Activated CD4-positive, alpha-beta T cell treated with anti-CD3 and anti-CD28 coated beads, Interleukin-2, amount 50 U/mL, for 1 hour (primary cell): ENCODE data around the gene LCN10.

Experiments
- DNase-seq: peaks from one replicate; pipeline ENCODE4 v3.0.0-alpha.2; 2020

Gene LCN10

GRCh38 chr9:136735812-136736480 lies 6.8 kb downstream of the LCN10 start:
- DNase-seq, result no peak

DNA sequence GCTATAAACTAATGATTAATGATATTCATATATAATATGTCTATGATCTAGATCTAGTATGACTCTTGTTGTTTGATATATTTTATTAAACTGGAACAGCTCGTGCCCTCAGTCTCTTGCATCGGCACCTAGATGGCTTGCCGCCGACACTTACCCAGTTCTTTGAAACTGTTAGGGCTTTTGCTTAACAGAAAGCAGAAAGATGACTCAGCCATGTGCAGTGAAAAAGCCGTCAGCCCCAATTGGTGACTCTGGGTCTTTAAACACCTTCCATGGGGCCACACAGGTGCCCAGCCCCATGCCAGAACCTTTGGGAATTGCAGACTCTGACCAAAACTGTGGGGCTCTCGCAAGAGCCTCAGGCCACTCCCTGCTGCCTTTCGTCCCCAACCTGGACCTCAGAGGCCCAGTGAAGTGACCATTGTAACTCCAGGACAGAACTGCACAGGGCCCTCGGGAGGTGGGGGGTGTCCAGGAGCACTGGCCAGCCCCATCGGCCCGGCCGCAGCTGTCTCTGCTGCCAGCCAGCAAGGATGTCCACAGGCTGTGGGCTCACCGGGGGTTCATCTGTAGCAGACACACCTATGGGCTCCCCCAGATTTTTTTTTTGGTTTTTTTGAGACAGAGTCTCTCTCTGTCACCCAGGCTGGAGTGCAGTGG lies 7.8 kb downstream of the LCN10 start:
- no peak for DNase-seq

DNA sequence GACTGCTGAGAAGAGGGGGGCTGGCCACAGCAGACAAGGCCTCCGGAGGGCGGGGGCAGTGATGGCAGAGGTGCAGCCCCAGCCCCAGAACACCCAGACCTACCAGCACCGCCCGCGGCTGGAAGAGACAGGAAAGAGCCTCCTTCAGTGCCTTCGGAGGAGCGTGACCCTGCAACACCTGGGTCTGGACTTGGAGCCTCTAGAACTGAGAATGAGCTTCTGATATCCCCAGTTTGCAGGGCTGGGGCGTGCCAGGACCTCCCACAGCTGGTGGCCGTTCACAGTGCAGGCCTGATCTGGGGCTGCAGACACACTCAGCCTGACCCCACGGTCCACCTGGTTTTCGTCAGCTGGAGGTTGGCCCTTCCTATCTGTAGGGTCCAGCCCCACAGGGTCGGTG lies 9.1 kb downstream of the LCN10 start:
- DNase-seq, result no peak

- DNase-seq, result no peak
These were observed 10.1 kb downstream of the LCN10 start for GRCh38 chr9:136732444-136733178.

GRCh38 chr9:136729926-136730325 lies 12.8 kb downstream of the LCN10 start:
- DNase-seq, result no peak

GRCh38 chr9:136729144-136729543 lies 13.6 kb downstream of the LCN10 start:
- DNase-seq, result no peak

DNA sequence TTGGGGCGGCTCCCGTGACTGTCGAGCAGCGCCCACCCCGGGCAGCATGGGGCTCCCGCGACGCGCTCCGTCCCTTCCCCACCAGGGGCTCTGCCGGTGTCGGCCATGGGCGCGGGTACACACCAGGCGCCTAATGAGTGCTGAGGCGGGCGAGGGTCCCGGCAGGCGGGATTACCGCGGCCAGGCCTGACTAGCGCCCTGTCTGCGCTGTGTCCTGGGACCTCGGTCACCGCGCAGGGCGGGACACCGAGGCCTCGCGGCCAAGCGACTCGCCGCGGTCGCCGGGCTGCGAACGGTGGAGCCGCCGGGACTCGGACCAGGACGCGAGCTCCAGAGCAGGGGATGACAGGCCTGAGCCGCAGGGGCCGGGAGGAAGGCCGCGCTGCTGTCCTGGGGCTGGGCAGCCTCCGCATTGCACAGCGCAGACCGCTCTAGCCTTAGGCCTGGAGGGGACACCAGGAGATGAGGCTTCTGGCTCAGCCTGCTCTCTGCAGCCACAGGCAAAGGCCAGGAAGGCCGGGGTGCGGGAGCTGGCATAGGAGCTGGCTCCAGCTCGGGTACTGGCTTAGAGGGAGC lies 14.1 kb downstream of the LCN10 start:
- DNase-seq, result no peak

- DNase-seq, result peak; percentile 93
These were observed 14.6 kb downstream of the LCN10 start for GRCh38 chr9:136728080-136728547.

- peak; percentile 52 for DNase-seq
These were observed 16.0 kb downstream of the LCN10 start for GRCh38 chr9:136726631-136727191.

DNA sequence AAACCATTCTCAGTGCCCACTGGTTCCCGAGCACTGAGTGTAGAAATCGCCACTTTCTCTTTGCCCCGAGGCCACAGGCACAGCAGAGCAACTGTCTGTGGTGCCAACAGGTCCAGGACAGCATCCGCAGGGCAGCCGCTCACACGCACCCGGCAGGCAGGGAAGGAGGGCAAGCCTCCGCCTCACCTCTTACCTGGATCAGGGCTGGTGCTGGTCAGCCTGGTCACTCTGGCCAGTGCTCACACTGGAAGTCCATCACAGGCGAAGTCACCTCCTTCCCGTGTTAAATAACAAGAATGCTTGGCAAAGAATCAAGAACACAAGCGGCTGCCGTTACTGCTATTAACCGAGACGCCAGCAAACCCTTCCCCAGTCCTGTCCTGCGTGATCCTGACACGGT lies 16.6 kb downstream of the LCN10 start:
- no peak for DNase-seq

GRCh38 chr9:136725612-136726011 lies 17.1 kb downstream of the LCN10 start:
- no peak for DNase-seq

DNA sequence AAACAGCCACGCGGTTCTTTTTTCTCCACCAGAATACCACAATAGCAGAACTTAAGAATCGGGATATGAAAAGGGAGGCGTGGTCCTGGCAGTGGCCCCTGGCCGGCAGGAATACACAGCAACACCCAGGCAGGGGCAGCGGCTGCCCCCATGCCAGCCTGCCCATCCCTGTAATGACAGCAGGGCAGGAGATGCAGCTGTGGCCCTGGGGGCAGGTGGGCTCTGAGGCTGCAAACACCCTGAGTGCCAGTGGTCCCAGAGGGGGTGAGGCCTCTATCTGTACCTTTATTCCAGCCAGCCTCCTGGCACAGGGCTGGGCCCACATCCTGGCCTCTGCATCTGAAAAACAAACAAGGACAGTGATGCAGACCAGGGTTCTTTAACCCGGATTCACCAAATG lies 18.0 kb downstream of the LCN10 start:
- DNase-seq, result no peak

DNA sequence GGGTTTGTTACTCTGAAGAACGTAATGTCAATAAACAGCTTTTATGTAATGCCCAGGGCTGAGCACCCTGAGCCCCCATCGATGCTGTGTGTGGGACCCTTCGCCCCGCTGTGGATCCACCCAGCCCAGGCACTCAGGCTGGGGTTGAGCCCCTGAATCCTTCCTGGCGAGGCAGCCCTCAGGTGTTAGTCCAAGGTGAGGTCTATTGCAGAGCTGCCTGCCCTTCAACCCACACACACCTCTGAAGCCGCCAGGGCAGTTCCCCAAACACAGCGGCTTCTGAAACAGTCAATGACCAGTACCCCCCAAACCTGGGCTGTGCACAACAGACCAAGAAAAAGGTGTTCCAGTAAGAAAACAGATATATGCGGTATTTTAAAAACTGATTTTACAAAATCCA lies 18.8 kb downstream of the LCN10 start:
- DNase-seq, result no peak

GRCh38 chr9:136723362-136723976 lies 19.3 kb downstream of the LCN10 start:
- DNase-seq, result no peak

- no peak for DNase-seq
These were observed 19.8 kb downstream of the LCN10 start for GRCh38 chr9:136722969-136723356.

DNA sequence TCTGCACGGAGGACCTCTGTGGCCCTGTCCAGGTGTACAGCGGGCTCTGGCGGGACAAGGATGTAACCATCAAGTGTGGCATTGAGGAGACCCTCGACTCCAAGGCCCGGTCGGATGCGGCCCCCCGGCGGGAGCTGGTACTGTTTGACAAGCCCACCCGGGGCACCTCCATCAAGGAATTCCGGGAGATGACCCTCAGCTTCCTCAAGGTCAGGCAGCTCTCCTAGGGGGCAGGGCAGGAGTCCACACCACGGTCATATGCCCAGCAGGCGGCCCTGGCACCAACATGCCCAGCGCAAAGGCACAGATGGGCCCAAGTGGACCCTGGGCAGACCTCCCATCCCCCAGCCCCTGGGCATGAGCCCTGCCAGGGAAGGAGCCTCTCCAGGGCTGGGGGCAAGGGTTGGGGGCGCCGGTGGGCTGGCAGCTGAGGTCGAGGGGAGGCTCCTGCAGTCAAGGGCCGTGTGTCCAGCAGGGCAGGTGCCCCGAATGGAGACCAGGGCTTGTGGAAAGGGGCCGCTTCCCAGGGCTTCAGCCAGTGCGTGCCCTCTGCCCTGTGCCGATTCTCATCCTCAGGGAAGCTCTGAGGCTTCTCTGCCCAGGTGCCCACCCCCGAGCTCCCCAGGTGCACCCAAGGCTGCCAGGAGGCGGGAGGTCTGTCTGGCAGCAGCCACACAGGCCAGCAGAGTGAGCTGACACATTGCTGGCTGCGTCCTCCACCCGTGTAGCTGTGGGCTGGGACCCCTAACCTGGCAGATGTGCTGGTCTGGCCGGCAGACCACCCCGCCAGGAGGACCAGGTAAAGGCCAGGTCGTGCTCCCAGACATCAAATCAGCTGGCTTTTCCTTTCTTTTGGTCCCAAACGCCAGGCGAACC lies 20.4 kb downstream of the LCN10 start:
- no peak for DNase-seq

GRCh38 chr9:136721339-136722092 lies 21.2 kb downstream of the LCN10 start:
- no peak for DNase-seq

GRCh38 chr9:136720898-136721338 lies 21.8 kb downstream of the LCN10 start:
- DNase-seq, result no peak

GRCh38 chr9:136720251-136720897 lies 22.4 kb downstream of the LCN10 start:
- DNase-seq, result no peak

GRCh38 chr9:136719195-136719880 lies 23.4 kb downstream of the LCN10 start:
- no peak for DNase-seq
